H9 (cell line): ENCODE results near the gene EPAS1. TPM values are rescaled to one million over a fixed set of nuclear protein-coding genes. Genes with fewer than 3 reads are reported as not detected.

Source experiments
- DNase-seq: peaks from one replicate; pipeline ENCODE4 v3.0.0-alpha.2; 2017
- H2AFZ ChIP-seq: one replicate; pipeline ENCODE4 v1.6.1; 2013; ENCODE audit warnings: mild to moderate bottlenecking, low read length, control low read depth, moderate library complexity
- H2AK5ac ChIP-seq: 2 replicates; pipeline ENCODE4 v1.6.1; 2013; ENCODE audit warnings: low read length, control low read depth, mixed read lengths; ENCODE audit not compliant: insufficient read length
- H2BK120ac ChIP-seq: one replicate; pipeline ENCODE4 v1.6.1; 2013; ENCODE audit warnings: low read depth, mild to moderate bottlenecking, low read length, control low read depth, inconsistent platforms; ENCODE audit not compliant: poor library complexity, severe bottlenecking
- H2BK12ac ChIP-seq: 2 replicates; pipeline ENCODE4 v1.6.1; 2013; ENCODE audit warnings: low read length, control low read depth, mixed read lengths, low read depth; ENCODE audit not compliant: insufficient read length
- H2BK15ac ChIP-seq: 2 replicates; pipeline ENCODE4 v1.6.1; 2013; ENCODE audit warnings: low read depth, low read length, control low read depth
- H2BK20ac ChIP-seq: one replicate; pipeline ENCODE4 v1.6.1; 2013; ENCODE audit warnings: low read depth, mild to moderate bottlenecking, low read length, control low read depth, inconsistent platforms; ENCODE audit not compliant: poor library complexity, severe bottlenecking
- H2BK5ac ChIP-seq: 2 replicates; pipeline ENCODE4 v1.6.1; 2013; ENCODE audit warnings: low read length, control low read depth, mixed read lengths; ENCODE audit not compliant: insufficient read length
- H3K14ac ChIP-seq: 2 replicates; pipeline ENCODE4 v1.6.1; 2013; ENCODE audit warnings: low read length, control low read depth; ENCODE audit not compliant: insufficient read depth
- H3K18ac ChIP-seq: 2 replicates; pipeline ENCODE4 v1.6.1; 2013; ENCODE audit warnings: low read depth, mild to moderate bottlenecking, mixed read lengths, low read length, control low read depth; ENCODE audit not compliant: insufficient read length
- H3K23ac ChIP-seq: 2 replicates; pipeline ENCODE4 v1.6.1; 2013; ENCODE audit warnings: low read length, control low read depth, mixed read lengths, low read depth; ENCODE audit not compliant: insufficient read length
- H3K23me2 ChIP-seq: 2 replicates; pipeline ENCODE4 v1.6.1; 2013; ENCODE audit warnings: low read depth, mild to moderate bottlenecking, mixed read lengths, low read length, control low read depth; ENCODE audit not compliant: insufficient read length, poor library complexity, severe bottlenecking
- H3K27ac ChIP-seq: 2 replicates; pipeline ENCODE4 v1.5.1; 2013; ENCODE audit warnings: low read length, control low read depth, mixed read lengths, low read depth; ENCODE audit not compliant: insufficient read length
- H3K27me3 ChIP-seq: 2 replicates; pipeline ENCODE4 v1.6.1; 2013; ENCODE audit warnings: low read length, control low read depth, inconsistent platforms; ENCODE audit not compliant: insufficient read depth
- H3K4ac ChIP-seq: 2 replicates; pipeline ENCODE4 v1.6.1; 2013; ENCODE audit warnings: low read depth, mild to moderate bottlenecking, control low read depth, inconsistent platforms, low read length, moderate library complexity
- H3K4me1 ChIP-seq: 2 replicates; pipeline ENCODE4 v1.6.1; 2013; ENCODE audit warnings: low read length, control low read depth, inconsistent platforms; ENCODE audit not compliant: insufficient read depth
- H3K4me2 ChIP-seq: 2 replicates; pipeline ENCODE4 v1.6.1; 2013; ENCODE audit warnings: low read length, control low read depth, mixed read lengths; ENCODE audit not compliant: insufficient read length, insufficient read depth
- H3K56ac ChIP-seq: 2 replicates; pipeline ENCODE4 v1.6.1; 2013; ENCODE audit warnings: low read depth, mild to moderate bottlenecking, mixed read lengths, low read length, control low read depth; ENCODE audit not compliant: insufficient read length
- H3K79me1 ChIP-seq: 2 replicates; pipeline ENCODE4 v1.6.1; 2013; ENCODE audit warnings: low read depth, mild to moderate bottlenecking, moderate library complexity, low read length, control low read depth, inconsistent platforms; ENCODE audit not compliant: insufficient read depth, poor library complexity, severe bottlenecking
- H3K79me2 ChIP-seq: 2 replicates; pipeline ENCODE4 v1.6.1; 2013; ENCODE audit warnings: low read length, control low read depth, inconsistent platforms; ENCODE audit not compliant: insufficient read depth
- H3K9ac ChIP-seq: 2 replicates; pipeline ENCODE4 v1.6.1; 2013; ENCODE audit warnings: low read length, control low read depth, mixed read lengths; ENCODE audit not compliant: insufficient read length; ENCODE audit errors: extremely low read depth
- H3K9me3 ChIP-seq: one replicate; pipeline ENCODE4 v1.6.1; 2013; ENCODE audit warnings: low read depth, low read length, inconsistent platforms; ENCODE audit not compliant: control insufficient read depth
- H3T11ph ChIP-seq: one replicate; pipeline ENCODE4 v1.6.1; 2013; ENCODE audit warnings: mild to moderate bottlenecking, low read length, control low read depth, inconsistent platforms
- H4K20me1 ChIP-seq: one replicate; pipeline ENCODE4 v1.6.1; 2013; ENCODE audit not compliant: control insufficient read depth, insufficient read length, insufficient read depth
- H4K5ac ChIP-seq: 2 replicates; pipeline ENCODE4 v1.6.1; 2013; ENCODE audit warnings: low read depth, mild to moderate bottlenecking, mixed read lengths, low read length, control low read depth; ENCODE audit not compliant: insufficient read length
- H4K8ac ChIP-seq: replicated peaks from 2 replicates; pipeline ENCODE4 v1.6.1; 2013; ENCODE audit warnings: low read length, control low read depth, mixed read lengths, low read depth; ENCODE audit not compliant: insufficient read length
- H4K91ac ChIP-seq: 2 replicates; pipeline ENCODE4 v1.6.1; 2013; ENCODE audit warnings: low read depth, mild to moderate bottlenecking, moderate library complexity, mixed read lengths, low read length, control low read depth; ENCODE audit not compliant: insufficient read length
- H3K27ac Mint-ChIP-seq, 3 experiments: 2 replicates in 2 of 3; 3 replicates in 1 of 3; pipeline ENCODE4 v1.8.0; 2020 to 2021; ENCODE audit warnings: mixed read lengths in 3 of 3, mild to moderate bottlenecking in 1 of 3, moderate library complexity in 1 of 3
- H3K27me3 Mint-ChIP-seq: 2 replicates; pipeline ENCODE4 v1.8.0; 2021; ENCODE audit warnings: low read depth, mild to moderate bottlenecking, moderate library complexity, mixed read lengths
- H3K36me3 Mint-ChIP-seq, 3 experiments: 2 replicates in 2 of 3; 3 replicates in 1 of 3; pipeline ENCODE4 v1.8.0; 2020 to 2021; ENCODE audit warnings: low read depth in 3 of 3, mixed read lengths in 3 of 3; ENCODE audit not compliant: insufficient read depth in 1 of 3
- H3K4me1 Mint-ChIP-seq, 2 experiments: 2 replicates each; pipeline ENCODE4 v1.8.0; 2020; ENCODE audit warnings: mixed read lengths in 2 of 2
- H3K4me3 Mint-ChIP-seq, 2 experiments: 2 replicates in 1 of 2; 3 replicates in 1 of 2; pipeline ENCODE4 v1.8.0; 2020 to 2021; ENCODE audit warnings: mild to moderate bottlenecking in 2 of 2, mixed read lengths in 2 of 2, moderate library complexity in 1 of 2
- H3K9me3 Mint-ChIP-seq, 2 experiments: 2 replicates in 1 of 2; 3 replicates in 1 of 2; pipeline ENCODE4 v1.8.0; 2020; ENCODE audit warnings: mild to moderate bottlenecking in 2 of 2, mixed read lengths in 2 of 2, moderate library complexity in 1 of 2
- WGBS: extraction: QIAGEN DNeasy Blood & Tissue Kit; methylation state at CpG from one replicate; pipeline ENCODE4 v1.1.7; 2013; ENCODE audit warnings: missing lambda C conversion rate, low lambda C conversion rate, mixed read lengths; ENCODE audit not compliant: insufficient read length; ENCODE audit errors: extremely low coverage; 5-methylcytosine and 5-hydroxymethylcytosine counted together
- total RNA-seq: library from RNA; stranded (reverse); gene quantifications from 2 replicates; pipeline ENCODE4 v1.2.1, GENCODE V29; 2021
- TF ChIP-seq, protein P1 (sequence below): fragments of 200-600 bp; sonication (generic); conservative IDR thresholded peaks from 3 replicates; pipeline ENCODE4 v1.8.0; 2021; ENCODE audit warnings: antibody characterized with exemption, mild to moderate bottlenecking

The EPAS1 gene
- total RNA-seq, 1 experiment from 2014 or later: 1.1 TPM

DNA sequence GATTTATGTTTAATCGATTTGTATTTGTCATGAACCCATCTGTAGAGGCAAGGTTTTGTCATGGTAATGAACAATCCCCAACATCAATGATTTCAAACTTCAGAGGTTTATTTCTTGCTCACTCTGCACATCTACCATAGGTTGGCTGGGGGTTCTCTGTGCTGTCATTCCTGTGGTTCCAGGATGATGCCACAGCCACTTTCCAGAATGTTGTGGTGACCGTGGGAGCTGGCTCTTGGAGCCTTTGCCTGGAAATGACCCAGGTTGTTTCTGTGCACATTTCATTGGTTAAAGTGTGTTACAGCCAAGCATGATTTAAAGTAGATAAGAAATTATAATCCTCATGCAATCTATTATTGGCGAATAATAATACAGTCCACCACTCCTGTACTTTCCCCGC lies 28.2 kb upstream of the EPAS1 start:
- H3T11ph ChIP-seq: no peak overlapping the region
- no peak overlapping the region for H3K4ac ChIP-seq
- no peak overlapping the region for H3K27ac Mint-ChIP-seq
- H3K23ac ChIP-seq: no peak overlapping the region
- no peak overlapping the region for H3K9ac ChIP-seq
- H4K8ac ChIP-seq: no peak overlapping the region
- H3K4me2 ChIP-seq: no peak overlapping the region
- H3K4me3 Mint-ChIP-seq: no peak overlapping the region
- H2BK120ac ChIP-seq: no peak overlapping the region
- H3K4me1 ChIP-seq: no peaks in the 10 kb centered on the region; the same call in 1 of the 2 replicates
- H3K36me3 Mint-ChIP-seq: no peaks in the 10 kb centered on the region
- H3K79me1 ChIP-seq: no peaks in the 10 kb centered on the region
- H2AFZ ChIP-seq: no peak overlapping the region
- no peak overlapping the region for H3K14ac ChIP-seq
- H3K27ac ChIP-seq: no peak overlapping the region
- H3K9me3 Mint-ChIP-seq: no peaks in the 10 kb centered on the region
- no peak overlapping the region for H2BK20ac ChIP-seq
- H4K5ac ChIP-seq: no peak overlapping the region
- H3K27me3 ChIP-seq: no peaks in the 10 kb centered on the region
- H3K79me2 ChIP-seq: no peaks in the 10 kb centered on the region
- no peaks in the 10 kb centered on the region for H4K20me1 ChIP-seq
- TF ChIP-seq, protein P1, sequence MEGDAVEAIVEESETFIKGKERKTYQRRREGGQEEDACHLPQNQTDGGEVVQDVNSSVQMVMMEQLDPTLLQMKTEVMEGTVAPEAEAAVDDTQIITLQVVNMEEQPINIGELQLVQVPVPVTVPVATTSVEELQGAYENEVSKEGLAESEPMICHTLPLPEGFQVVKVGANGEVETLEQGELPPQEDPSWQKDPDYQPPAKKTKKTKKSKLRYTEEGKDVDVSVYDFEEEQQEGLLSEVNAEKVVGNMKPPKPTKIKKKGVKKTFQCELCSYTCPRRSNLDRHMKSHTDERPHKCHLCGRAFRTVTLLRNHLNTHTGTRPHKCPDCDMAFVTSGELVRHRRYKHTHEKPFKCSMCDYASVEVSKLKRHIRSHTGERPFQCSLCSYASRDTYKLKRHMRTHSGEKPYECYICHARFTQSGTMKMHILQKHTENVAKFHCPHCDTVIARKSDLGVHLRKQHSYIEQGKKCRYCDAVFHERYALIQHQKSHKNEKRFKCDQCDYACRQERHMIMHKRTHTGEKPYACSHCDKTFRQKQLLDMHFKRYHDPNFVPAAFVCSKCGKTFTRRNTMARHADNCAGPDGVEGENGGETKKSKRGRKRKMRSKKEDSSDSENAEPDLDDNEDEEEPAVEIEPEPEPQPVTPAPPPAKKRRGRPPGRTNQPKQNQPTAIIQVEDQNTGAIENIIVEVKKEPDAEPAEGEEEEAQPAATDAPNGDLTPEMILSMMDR: no peak
- peaks cover 6% of the 10 kb centered on the region for H3K27me3 Mint-ChIP-seq
- H3K18ac ChIP-seq: no peak overlapping the region
- H3K9me3 ChIP-seq: no peaks in the 10 kb centered on the region
- DNase-seq: no peak
- H3K4me1 Mint-ChIP-seq: peaks cover 26 to 27% of the 10 kb centered on the region in 2 experiments
- no peak overlapping the region for H2BK5ac ChIP-seq
- no peak overlapping the region for H2AK5ac ChIP-seq
- H3K23me2 ChIP-seq: no peaks in the 10 kb centered on the region
- H2BK12ac ChIP-seq: no peak overlapping the region
- H4K91ac ChIP-seq: no peak overlapping the region
- H2BK15ac ChIP-seq: no peak overlapping the region
- H3K56ac ChIP-seq: no peak overlapping the region
- WGBS: no CpG with 5 or more reads among the region's 4 CpGs
